ENCODE results near the gene C10orf90.

The C10orf90 gene

GRCh38 chr10:126584836-126585235, 85.7 kb downstream of the C10orf90 start:
- DNase-seq (ENCODE audit: low read depth), result no peak
- no peak for TF ChIP-seq CTCF (IDR thresholded peaks at IDR 0.05; ENCODE audit: insufficient read depth, low read depth, low read length, missing control alignments)
- H3K4me3 ChIP-seq (ENCODE audit: low read length), result no peak overlapping the region

- no peak overlapping the region for H3K4me3 ChIP-seq (ENCODE audit: low read length)
- TF ChIP-seq CTCF (IDR thresholded peaks at IDR 0.05; ENCODE audit: insufficient read depth, low read depth, low read length, missing control alignments), result no peak
- no peak for DNase-seq (ENCODE audit: low read depth)
Measured at GRCh38 chr10:126583552-126584200, 86.8 kb downstream of the C10orf90 start.

- no peak for TF ChIP-seq CTCF (IDR thresholded peaks at IDR 0.05; ENCODE audit: insufficient read depth, low read depth, low read length, missing control alignments)
- no peak for DNase-seq (ENCODE audit: low read depth)
- no peak overlapping the region for H3K4me3 ChIP-seq (ENCODE audit: low read length)
Measured at GRCh38 chr10:126581648-126582046, 88.8 kb downstream of the C10orf90 start.

- H3K4me3 ChIP-seq (ENCODE audit: low read length), result no peak overlapping the region
- no peak for DNase-seq (ENCODE audit: low read depth)
- no peak for TF ChIP-seq CTCF (IDR thresholded peaks at IDR 0.05; ENCODE audit: insufficient read depth, low read depth, low read length, missing control alignments)
Measured at GRCh38 chr10:126580873-126581647, 89.4 kb downstream of the C10orf90 start.

- no peak for DNase-seq (ENCODE audit: low read depth)
- no peak for TF ChIP-seq CTCF (IDR thresholded peaks at IDR 0.05; ENCODE audit: insufficient read depth, low read depth, low read length, missing control alignments)
- no peak overlapping the region for H3K4me3 ChIP-seq (ENCODE audit: low read length)
Measured at GRCh38 chr10:126576336-126576735, 94.2 kb downstream of the C10orf90 start.

GRCh38 chr10:126570621-126571602, 99.6 kb downstream of the C10orf90 start:
- no peak for TF ChIP-seq CTCF (IDR thresholded peaks at IDR 0.05; ENCODE audit: insufficient read depth, low read depth, low read length, missing control alignments)
- no peak for DNase-seq (ENCODE audit: low read depth)
- H3K4me3 ChIP-seq (ENCODE audit: low read length), result no peak overlapping the region

All from epithelial cell of esophagus (primary cell).